Stimulated activated CD8-positive, alpha-beta memory T cell treated with anti-CD3 and anti-CD28 coated beads, Interleukin-7, amount 100 ng/mL, for 48 hours (primary cell): Measurements from ENCODE around the gene TECPR2.

Experiments
- DNase-seq, 2 donors: peaks; one replicate each; pipeline ENCODE4 v3.0.0-alpha.2; 2020; ENCODE audit warnings: low read depth in 1 of 2; ENCODE audit errors: extremely low read depth in 1 of 2

TECPR2 gene

DNA sequence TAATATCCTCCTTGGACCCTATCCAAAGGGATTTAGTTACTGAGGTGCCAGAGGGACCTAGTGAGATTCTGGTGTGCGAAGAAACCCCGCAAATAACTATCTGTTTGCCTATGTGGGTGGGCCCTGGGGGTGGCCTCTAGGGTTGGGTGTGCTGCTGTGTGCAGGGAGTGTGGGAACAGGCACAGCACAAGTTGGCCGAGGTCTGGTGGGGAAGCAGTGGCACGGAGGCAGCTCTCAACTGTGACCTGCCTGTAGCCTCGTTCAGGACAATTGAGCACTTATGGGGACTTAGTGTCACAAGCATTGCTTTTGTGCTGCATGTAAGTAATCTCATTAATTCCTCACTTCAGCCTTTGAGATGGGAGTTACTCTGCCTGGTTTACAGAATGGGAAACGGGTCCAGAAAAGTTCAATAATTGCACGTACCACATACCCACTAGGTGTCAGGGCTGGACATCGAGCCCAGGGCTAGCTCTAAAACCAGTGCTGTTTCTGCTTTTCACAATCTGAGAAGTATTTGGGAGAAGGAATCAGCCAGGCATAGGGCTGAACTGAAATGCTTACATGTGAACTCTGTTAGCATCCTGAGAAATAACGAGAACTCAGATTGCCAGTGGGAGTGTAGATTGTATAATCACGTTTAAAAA, 58.8 kb downstream of the TECPR2 start:
- no peak for DNase-seq

- no peak for DNase-seq
Measured at GRCh38 chr14:102424520-102424919, 61.8 kb downstream of the TECPR2 start.

GRCh38 chr14:102424923-102425322, 62.2 kb downstream of the TECPR2 start:
- no peak for DNase-seq

- DNase-seq = no peak
Measured at GRCh38 chr14:102426796-102427195, 64.1 kb downstream of the TECPR2 start.

DNA sequence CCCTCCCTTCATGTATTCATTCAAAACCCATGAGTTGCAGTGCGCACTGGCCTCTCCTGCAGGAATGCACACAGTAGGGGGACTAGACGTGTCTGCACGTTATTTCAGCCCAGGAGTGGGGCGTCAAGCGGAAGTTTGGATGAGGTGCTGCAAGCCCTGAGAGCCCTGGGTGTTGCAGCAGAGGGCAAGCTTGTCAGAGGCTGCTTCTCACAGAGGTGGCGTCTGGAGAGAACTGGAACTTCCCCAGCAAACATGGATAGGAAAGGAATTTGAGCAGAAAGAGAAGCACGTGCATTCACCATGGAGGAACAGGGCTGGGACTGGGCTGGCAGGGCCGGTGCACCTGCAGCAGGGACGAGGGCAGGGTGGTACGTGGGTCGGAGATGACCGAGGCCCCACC, 64.9 kb downstream of the TECPR2 start:
- DNase-seq = no peak

GRCh38 chr14:102430212-102430908, 67.6 kb downstream of the TECPR2 start:
- DNase-seq = no peak

DNA sequence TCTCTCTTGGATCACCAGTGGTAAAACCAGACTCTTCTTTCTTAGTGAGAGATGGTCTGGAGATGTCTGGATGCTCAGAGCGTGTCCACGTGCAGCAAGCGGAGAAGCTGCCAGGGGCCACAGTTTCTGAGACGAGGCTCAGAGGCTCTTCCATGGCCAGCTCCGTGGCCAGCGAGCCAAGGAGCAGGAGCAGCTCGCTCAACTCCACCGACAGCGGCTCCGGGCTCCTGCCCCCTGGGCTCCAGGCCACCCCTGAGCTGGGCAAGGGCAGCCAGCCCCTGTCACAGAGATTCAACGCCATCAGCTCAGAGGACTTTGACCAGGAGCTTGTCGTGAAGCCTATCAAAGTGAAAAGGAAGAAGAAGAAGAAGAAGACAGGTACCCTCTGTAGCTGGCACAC, 69.0 kb downstream of the TECPR2 start:
- DNase-seq = no peak

DNA sequence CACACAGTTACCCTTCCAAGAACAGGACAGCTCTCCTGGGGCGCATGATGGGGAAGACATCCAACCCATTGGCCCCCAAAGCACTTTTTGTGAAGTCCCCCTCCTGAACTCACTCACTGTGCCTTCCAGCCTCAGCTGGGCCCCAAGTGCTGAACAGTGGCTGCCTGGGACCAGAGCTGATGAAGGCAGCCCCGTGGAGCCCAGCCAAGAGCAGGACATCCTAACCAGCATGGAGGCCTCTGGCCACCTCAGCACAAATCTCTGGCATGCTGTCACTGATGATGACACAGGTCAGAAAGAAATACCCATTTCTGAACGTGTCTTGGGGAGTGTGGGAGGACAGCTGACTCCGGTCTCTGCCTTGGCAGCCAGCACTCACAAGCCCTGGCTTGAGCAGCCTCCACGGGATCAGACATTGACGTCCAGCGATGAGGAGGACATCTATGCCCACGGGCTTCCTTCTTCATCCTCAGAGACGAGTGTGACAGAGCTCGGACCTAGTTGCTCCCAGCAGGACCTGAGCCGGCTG, 72.0 kb downstream of the TECPR2 start:
- DNase-seq = no peak

GRCh38 chr14:102437997-102438915, 75.5 kb downstream of the TECPR2 start:
- peak; percentile 34 to 45 for DNase-seq

- no peak for DNase-seq
Measured at GRCh38 chr14:102439556-102439955, 76.8 kb downstream of the TECPR2 start.

DNA sequence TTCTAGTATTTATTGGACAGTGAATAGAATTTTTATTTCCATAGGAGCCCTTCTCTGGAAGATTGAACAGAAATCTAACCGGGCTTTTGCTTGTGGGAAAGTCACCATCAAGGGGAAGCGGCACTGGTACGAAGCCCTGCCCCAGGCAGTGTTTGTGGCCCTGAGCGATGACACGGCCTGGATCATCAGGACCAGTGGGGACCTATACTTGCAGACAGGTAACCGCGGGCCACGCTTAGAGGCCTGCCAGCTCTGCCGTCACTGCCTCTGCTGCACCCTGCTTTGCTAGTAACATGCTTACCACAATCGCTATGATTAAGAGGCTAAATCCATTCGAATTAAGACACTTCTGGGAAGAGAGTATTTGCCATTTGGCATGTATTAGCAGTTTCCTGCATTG, 77.7 kb downstream of the TECPR2 start:
- no peak for DNase-seq

GRCh38 chr14:102442241-102443211, 79.8 kb downstream of the TECPR2 start:
- DNase-seq = no peak

DNA sequence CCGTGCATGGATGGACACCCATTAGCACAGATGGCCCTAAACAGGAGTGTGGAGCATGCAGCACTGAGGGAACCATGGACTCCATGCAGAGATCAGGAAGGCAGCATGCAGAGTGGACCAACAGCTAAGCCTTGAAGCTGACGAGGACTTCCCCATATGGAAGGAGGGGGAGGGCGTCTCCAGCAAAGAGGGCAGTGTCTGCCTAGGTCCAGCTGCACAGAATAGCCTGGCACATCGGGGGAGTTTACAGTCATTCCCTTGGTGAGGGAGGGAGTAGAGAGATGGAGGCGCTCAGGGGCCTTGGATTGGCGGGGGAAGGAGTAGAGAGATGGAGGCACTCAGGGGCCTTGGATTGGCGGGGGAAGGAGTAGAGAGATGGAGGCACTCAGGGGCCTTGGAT, 82.3 kb downstream of the TECPR2 start:
- no peak for DNase-seq

DNA sequence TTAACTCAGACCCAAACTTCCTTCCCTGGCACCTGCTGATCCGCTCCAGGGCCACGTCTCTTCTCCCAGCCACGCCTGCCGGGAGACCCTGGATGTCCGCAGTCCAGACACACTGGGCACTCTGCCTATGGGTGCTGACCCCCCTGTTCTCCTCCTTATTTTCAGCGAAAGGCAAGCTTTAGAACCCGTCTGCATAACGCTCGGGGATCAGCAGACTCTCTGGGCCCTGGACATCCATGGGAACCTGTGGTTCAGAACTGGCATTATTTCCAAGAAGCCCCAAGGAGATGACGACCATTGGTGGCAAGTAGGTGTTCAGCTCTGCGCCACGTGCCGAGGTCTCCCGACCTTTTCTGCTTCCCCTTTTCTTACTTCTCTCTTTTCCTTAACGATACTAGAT, 82.9 kb downstream of the TECPR2 start:
- no peak for DNase-seq

- DNase-seq = no peak
Measured at GRCh38 chr14:102450206-102451063, 87.7 kb downstream of the TECPR2 start.

- no peak for DNase-seq
Measured at GRCh38 chr14:102451064-102451352, 88.3 kb downstream of the TECPR2 start.

DNA sequence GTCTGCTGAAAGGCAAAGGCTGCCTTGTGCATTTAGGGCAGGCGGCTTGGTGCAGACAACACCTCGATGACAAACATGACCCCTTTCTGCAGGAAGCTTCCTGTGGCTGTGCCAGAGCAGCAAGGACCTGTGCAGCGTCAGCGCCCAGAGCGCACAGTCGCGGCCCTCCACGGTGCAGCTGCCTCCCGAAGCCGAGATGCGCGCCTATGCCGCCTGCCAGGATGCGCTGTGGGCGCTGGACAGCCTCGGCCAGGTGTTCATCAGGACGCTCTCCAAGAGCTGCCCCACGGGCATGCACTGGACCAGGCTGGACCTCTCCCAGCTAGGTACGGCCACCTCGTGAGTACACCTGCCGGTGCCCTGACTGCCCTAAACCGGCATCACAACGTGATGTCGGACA, 89.6 kb downstream of the TECPR2 start:
- no peak for DNase-seq

DNA sequence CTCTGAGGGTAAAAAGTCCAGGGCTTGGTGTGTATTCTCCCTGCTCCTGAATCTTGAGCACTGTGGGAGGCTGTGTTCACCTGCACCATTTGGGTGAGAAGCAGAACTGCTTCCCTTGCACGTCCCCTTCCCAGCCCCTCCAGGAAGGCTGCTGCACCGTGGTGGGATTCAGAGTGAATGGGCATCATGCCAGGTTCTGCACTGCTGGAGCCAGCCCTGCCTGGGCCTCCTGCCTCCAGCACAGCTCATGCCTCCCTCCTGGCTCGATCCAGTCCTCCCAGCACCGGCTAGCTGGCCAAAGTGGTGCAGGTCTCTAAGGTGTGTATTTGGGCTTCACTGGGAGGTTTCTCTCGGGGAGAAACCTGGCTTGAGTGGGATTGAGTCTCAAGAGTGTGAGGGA, 92.0 kb downstream of the TECPR2 start:
- DNase-seq = no peak

DNA sequence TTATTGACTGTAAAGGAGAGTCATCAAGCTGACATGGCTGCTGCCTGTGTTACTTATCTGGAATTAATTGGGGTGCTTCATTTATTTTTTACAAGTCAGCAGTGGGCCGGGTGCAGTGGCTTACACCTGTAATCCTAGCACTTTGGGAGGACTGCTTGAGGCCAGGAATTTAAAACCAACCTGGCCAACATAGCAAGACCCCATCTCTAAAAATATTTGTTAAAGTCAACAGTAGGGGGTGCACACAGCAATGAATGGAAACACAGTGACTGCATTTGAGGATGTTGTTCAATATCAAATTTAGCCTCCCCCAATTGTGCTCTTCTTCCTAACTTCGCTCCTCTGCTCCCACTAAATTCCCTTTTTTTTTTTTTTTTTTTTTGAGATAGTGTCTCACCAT, 94.8 kb downstream of the TECPR2 start:
- DNase-seq = no peak
